HepG2 (cell line): ENCODE results near the gene NHLRC3. TPM values are rescaled to one million over a fixed set of nuclear protein-coding genes. Genes with fewer than 3 reads are reported as not detected.

Experiments used
- AKNA ChIP-seq: sonication (generic); formaldehyde crosslinking; IDR thresholded peaks from 2 replicates; pipeline ENCODE4 v1.4.0; 2020; ENCODE audit warnings: missing genetic modification reagents, borderline replicate concordance
- ATF1 ChIP-seq: IDR thresholded peaks from 2 replicates; pipeline ENCODE4 v1.6.1; 2016; ENCODE audit warnings: mild to moderate bottlenecking, control low read depth
- BATF2 ChIP-seq: sonication (generic); formaldehyde crosslinking; IDR thresholded peaks from 2 replicates; pipeline ENCODE4 v1.8.0; 2022; ENCODE audit warnings: mild to moderate bottlenecking, missing genetic modification reagents, moderate library complexity
- ISL2 ChIP-seq: sonication (generic); formaldehyde crosslinking; IDR thresholded peaks from 2 replicates; pipeline ENCODE4 v1.5.0; 2020; ENCODE audit warnings: missing genetic modification reagents
- MYC ChIP-seq: sonication (generic); formaldehyde crosslinking; IDR thresholded peaks from 2 replicates; pipeline ENCODE4 v1.9.0; 2021; ENCODE audit warnings: missing genetic modification reagents, borderline replicate concordance
- NPAS2 ChIP-seq: sonication (generic); formaldehyde crosslinking; IDR thresholded peaks from 2 replicates; pipeline ENCODE4 v1.8.0; 2022; ENCODE audit warnings: mild to moderate bottlenecking, missing genetic modification reagents, borderline replicate concordance
- SPEN ChIP-seq: sonication (generic); formaldehyde crosslinking; IDR thresholded peaks from 2 replicates; pipeline ENCODE4 v1.5.1; 2020; ENCODE audit warnings: low read depth, mild to moderate bottlenecking, missing genetic modification reagents
- SUZ12 ChIP-seq: fragments of 150-350 bp; IDR thresholded peaks from 2 replicates; pipeline ENCODE4 v1.6.1; 2014; ENCODE audit warnings: low read depth, low read length
- ZFYVE20 ChIP-seq: sonication (generic); formaldehyde crosslinking; IDR thresholded peaks from 2 replicates; pipeline ENCODE4 v1.8.0; 2023; ENCODE audit warnings: low read depth, mild to moderate bottlenecking, moderate library complexity, missing genetic modification reagents, borderline replicate concordance
- ZNF17 ChIP-seq: sonication (generic); formaldehyde crosslinking; IDR thresholded peaks from 2 replicates; pipeline ENCODE4 v1.5.0; 2020; ENCODE audit warnings: mild to moderate bottlenecking, missing genetic modification reagents
- ZNF256 ChIP-seq: sonication (generic); formaldehyde crosslinking; conservative IDR thresholded peaks from 2 replicates; pipeline ENCODE4 v1.4.0; 2020; ENCODE audit warnings: missing genetic modification reagents
- ZNF326 ChIP-seq: sonication (generic); formaldehyde crosslinking; IDR thresholded peaks from 2 replicates; pipeline ENCODE4 v1.4.0; 2020; ENCODE audit warnings: missing genetic modification reagents, borderline replicate concordance
- ZNF468 ChIP-seq: sonication (generic); formaldehyde crosslinking; IDR thresholded peaks from 2 replicates; pipeline ENCODE4 v1.8.0; 2022; ENCODE audit warnings: mild to moderate bottlenecking, moderate library complexity, missing genetic modification reagents
- ZNF703 ChIP-seq: sonication (generic); formaldehyde crosslinking; IDR thresholded peaks from 2 replicates; pipeline ENCODE4 v1.5.1; 2020; ENCODE audit warnings: missing genetic modification reagents, mild to moderate bottlenecking, moderate library complexity, borderline replicate concordance
- ZNF761 ChIP-seq: sonication (generic); formaldehyde crosslinking; conservative IDR thresholded peaks from 2 replicates; pipeline ENCODE4 v1.4.0; 2020; ENCODE audit warnings: mild to moderate bottlenecking, missing genetic modification reagents
- ZNF788 ChIP-seq: sonication (generic); formaldehyde crosslinking; IDR thresholded peaks from 2 replicates; pipeline ENCODE4 v1.5.0; 2020; ENCODE audit warnings: mild to moderate bottlenecking, missing genetic modification reagents, borderline replicate concordance
- polyA plus RNA-seq, 8 experiments: library from polyadenylated mRNA; depleted of rRNA in 3 of 8; stranded (reverse) in 7 of 8; unstranded in 1 of 8; fragments of >200 nt; fragmentation: Illumina TruSeq in 4 of 8; extraction: Trizol in 4 of 8; gene quantifications; 2 replicates each; pipeline versions ENCODE4 v1.2.1 to v1.2.3, GENCODE V29; 2011 to 2016; ENCODE audit warnings: low read depth in 4 of 8, missing spikeins in 1 of 8, mixed read lengths in 1 of 8; ENCODE audit not compliant: insufficient read depth in 1 of 8
- total RNA-seq, 5 experiments: library from RNA; depleted of rRNA; stranded (reverse); fragments of >200 nt; fragmentation: Illumina TruSeq; extraction: Trizol; gene quantifications; 2 replicates each; pipeline ENCODE4 v1.2.3, GENCODE V29; 2016; ENCODE audit warnings: low read depth in 1 of 5
- TF ChIP-seq, protein P1 (sequence below): sonication (generic); formaldehyde crosslinking; IDR thresholded peaks from 2 replicates; pipeline ENCODE4 v1.4.0; 2020; ENCODE audit warnings: mild to moderate bottlenecking, missing genetic modification reagents, borderline replicate concordance
- TF ChIP-seq, protein P2 (sequence below): sonication (generic); formaldehyde crosslinking; conservative IDR thresholded peaks from 2 replicates; pipeline ENCODE4 v1.4.0; 2020; ENCODE audit warnings: missing genetic modification reagents
- TF ChIP-seq, protein P3 (sequence below): IDR thresholded peaks from 2 replicates; pipeline ENCODE4 v1.6.1; 2016

The NHLRC3 gene
- total and polyA plus RNA-seq, 2 of the 13 experiments (the other 11 are each of a cell fraction or from before 2014, with no cell fraction given), result 19.9 to 29.8 TPM

DNA sequence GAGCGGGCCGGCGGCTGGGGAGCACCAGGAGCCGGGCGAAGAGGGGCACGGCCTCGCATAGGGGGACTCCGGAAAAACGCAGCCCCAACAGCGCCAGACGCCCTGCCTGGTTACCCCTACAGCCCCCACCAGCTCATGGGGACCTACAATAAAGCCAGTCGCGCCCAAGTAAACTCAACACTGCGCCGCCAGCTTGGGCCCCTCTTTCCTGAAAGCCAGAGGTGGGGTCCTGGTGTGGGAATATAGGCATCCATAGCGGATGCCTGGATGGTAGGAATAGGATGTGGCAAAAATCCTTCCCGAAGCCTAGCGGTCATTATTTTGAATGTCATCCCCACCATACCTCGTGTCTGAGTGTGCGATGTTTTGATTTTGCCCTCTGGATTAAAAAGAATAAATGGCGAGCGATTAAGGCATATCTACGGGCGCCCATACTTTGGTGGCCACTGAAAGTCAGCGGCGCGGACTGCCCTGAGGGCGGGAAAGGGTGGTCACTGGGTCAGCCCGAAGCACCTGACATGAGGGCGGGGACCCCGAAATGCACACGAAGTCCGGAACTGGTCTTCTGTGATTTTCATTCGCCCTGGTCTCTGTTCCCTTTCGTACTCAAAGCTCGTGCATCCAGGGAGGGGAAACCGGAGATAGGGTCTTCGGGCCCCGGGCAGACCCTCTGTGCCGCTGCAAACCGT lies at the start of gene NHLRC3, which contains the start of gene PROSER1 (continued):
- TF ChIP-seq ISL2 (CRISPR knock-in tag) (peak; percentile 75), ZNF468 (CRISPR knock-in tag) (no peak), ZNF761 (0 out of 2 replicates have a peak, but pooled peaks have one; percentile 29), AKNA (CRISPR knock-in tag) (no peak), ZNF17 (CRISPR knock-in tag) (no peak), ZNF703 (CRISPR knock-in tag) (no peak), SPEN (CRISPR knock-in tag) (peak; percentile 93), ZNF256 (peak; percentile 24; the same call in 1 of the 2 replicates), BATF2 (CRISPR knock-in tag) (no peak), ZFYVE20 (CRISPR knock-in tag) (0 out of 2 replicates have a peak, but pooled peaks have one; percentile 20), ATF1 (peak; percentile 91), ZNF788 (CRISPR knock-in tag) (no peak), NPAS2 (CRISPR knock-in tag) (no peak), ZNF326 (CRISPR knock-in tag) (no peak), SUZ12 (no peak), MYC (CRISPR knock-in tag) (peak; percentile 54; the same call in 1 of the 2 replicates)
- TF ChIP-seq, protein P1, sequence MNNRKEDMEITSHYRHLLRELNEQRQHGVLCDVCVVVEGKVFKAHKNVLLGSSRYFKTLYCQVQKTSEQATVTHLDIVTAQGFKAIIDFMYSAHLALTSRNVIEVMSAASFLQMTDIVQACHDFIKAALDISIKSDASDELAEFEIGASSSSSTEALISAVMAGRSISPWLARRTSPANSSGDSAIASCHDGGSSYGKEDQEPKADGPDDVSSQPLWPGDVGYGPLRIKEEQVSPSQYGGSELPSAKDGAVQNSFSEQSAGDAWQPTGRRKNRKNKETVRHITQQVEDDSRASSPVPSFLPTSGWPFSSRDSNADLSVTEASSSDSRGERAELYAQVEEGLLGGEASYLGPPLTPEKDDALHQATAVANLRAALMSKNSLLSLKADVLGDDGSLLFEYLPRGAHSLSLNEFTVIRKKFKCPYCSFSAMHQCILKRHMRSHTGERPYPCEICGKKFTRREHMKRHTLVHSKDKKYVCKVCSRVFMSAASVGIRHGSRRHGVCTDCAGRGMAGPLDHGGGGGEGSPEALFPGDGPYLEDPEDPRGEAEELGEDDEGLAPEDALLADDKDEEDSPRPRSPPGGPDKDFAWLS, result no peak
- TF ChIP-seq, protein P2, sequence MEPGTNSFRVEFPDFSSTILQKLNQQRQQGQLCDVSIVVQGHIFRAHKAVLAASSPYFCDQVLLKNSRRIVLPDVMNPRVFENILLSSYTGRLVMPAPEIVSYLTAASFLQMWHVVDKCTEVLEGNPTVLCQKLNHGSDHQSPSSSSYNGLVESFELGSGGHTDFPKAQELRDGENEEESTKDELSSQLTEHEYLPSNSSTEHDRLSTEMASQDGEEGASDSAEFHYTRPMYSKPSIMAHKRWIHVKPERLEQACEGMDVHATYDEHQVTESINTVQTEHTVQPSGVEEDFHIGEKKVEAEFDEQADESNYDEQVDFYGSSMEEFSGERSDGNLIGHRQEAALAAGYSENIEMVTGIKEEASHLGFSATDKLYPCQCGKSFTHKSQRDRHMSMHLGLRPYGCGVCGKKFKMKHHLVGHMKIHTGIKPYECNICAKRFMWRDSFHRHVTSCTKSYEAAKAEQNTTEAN (CRISPR knock-in tag), result peak; percentile 78
- TF ChIP-seq, protein P3, sequence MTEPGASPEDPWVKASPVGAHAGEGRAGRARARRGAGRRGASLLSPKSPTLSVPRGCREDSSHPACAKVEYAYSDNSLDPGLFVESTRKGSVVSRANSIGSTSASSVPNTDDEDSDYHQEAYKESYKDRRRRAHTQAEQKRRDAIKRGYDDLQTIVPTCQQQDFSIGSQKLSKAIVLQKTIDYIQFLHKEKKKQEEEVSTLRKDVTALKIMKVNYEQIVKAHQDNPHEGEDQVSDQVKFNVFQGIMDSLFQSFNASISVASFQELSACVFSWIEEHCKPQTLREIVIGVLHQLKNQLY (CRISPR knock-in tag), result no peak
